NCI-H2081 (cell line): ENCODE results near the gene RAD51AP1.

Experiments
- DNase-seq, 2 experiments: peaks; one replicate each; lab custom pipeline; 2025; lab: John Stamatoyannopoulos, UW

RAD51AP1 gene

GRCh38 chr12:4591180-4591687 lies 52.5 kb downstream of the RAD51AP1 start:
- DNase-seq, result no peak

GRCh38 chr12:4595881-4596280 lies 57.2 kb downstream of the RAD51AP1 start:
- no peak for DNase-seq

- DNase-seq, result no peak
Observed at GRCh38 chr12:4603421-4603820, 64.7 kb downstream of the RAD51AP1 start.

GRCh38 chr12:4603946-4604345 lies 65.3 kb downstream of the RAD51AP1 start:
- DNase-seq, result no peak

GRCh38 chr12:4604684-4605193 lies 66.0 kb downstream of the RAD51AP1 start:
- DNase-seq, result peak; percentile 80 to 83

- no peak for DNase-seq
Observed at GRCh38 chr12:4607056-4607455, 68.4 kb downstream of the RAD51AP1 start.

GRCh38 chr12:4609071-4609470 lies 70.4 kb downstream of the RAD51AP1 start:
- no peak for DNase-seq
